ENCODE data around the gene PCDHGC5. TPM values are rescaled to one million over a fixed set of nuclear protein-coding genes. Genes with fewer than 3 reads are reported as not detected.

Gene PCDHGC5
- total RNA-seq, 1 donor, result 3.6 TPM

GRCh38 chr5:141486091-141486490, 2.8 kb upstream of the PCDHGC5 start:
- H3K27me3 ChIP-seq (ENCODE audit: insufficient read depth, low read length), result no peaks in the 10 kb centered on the region
- H3K4me2 ChIP-seq (ENCODE audit: insufficient read depth, low read length), result no peak overlapping the region
- TF ChIP-seq, protein P1, sequence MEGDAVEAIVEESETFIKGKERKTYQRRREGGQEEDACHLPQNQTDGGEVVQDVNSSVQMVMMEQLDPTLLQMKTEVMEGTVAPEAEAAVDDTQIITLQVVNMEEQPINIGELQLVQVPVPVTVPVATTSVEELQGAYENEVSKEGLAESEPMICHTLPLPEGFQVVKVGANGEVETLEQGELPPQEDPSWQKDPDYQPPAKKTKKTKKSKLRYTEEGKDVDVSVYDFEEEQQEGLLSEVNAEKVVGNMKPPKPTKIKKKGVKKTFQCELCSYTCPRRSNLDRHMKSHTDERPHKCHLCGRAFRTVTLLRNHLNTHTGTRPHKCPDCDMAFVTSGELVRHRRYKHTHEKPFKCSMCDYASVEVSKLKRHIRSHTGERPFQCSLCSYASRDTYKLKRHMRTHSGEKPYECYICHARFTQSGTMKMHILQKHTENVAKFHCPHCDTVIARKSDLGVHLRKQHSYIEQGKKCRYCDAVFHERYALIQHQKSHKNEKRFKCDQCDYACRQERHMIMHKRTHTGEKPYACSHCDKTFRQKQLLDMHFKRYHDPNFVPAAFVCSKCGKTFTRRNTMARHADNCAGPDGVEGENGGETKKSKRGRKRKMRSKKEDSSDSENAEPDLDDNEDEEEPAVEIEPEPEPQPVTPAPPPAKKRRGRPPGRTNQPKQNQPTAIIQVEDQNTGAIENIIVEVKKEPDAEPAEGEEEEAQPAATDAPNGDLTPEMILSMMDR (IDR thresholded peaks at IDR 0.05; ENCODE audit: extremely low read depth, low read depth, low read length), result no peak
- peaks cover 26% of the 10 kb centered on the region for H3K4me1 ChIP-seq (ENCODE audit: insufficient read depth, low read length)
- no peak overlapping the region for H3K4me3 ChIP-seq (ENCODE audit: insufficient read depth, low read length)
- peaks cover 51% of the 10 kb centered on the region for H4K20me1 ChIP-seq (ENCODE audit: insufficient read depth, low read length)
- peak; percentile 14 for DNase-seq (ENCODE audit: insufficient read length, low spot score, missing footprints)
- no peak overlapping the region for H3K27ac ChIP-seq (ENCODE audit: low read depth, low read length)
- H2AFZ ChIP-seq (ENCODE audit: low read length), result no peak overlapping the region
- H3K79me2 ChIP-seq (ENCODE audit: insufficient read depth, low read length), result peaks cover 80% of the 10 kb centered on the region
- peaks cover 29% of the 10 kb centered on the region for H3K36me3 ChIP-seq (ENCODE audit: insufficient read depth, low read length)
- no peaks in the 10 kb centered on the region for H3K9me3 ChIP-seq (ENCODE audit: low read depth, low read length)

DNA sequence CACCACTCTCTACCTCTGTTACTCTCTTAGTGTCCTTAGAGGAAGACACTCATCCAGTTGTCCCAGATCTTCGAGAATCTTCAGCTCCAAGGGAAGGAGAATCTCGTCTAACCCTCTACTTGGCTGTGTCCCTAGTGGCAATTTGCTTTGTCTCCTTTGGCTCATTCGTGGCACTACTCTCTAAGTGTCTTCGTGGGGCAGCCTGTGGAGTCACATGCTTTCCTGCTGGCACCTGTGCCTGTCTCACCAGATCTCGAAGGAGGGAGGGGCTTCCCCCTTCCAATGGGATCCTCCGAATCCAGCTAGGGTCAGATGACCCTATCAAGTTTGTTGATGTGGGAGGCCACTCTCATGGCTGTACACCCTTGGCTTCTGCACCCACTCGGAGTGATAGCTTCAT, 1.8 kb upstream of the PCDHGC5 start:
- no peak overlapping the region for H2AFZ ChIP-seq (ENCODE audit: low read length)
- peaks cover 83% of the 10 kb centered on the region for H3K79me2 ChIP-seq (ENCODE audit: insufficient read depth, low read length)
- peaks cover 26% of the 10 kb centered on the region for H3K4me1 ChIP-seq (ENCODE audit: insufficient read depth, low read length)
- no peak overlapping the region for H3K4me3 ChIP-seq (ENCODE audit: insufficient read depth, low read length)
- TF ChIP-seq, protein P1 (IDR thresholded peaks at IDR 0.05; ENCODE audit: extremely low read depth, low read depth, low read length), result no peak
- DNase-seq (ENCODE audit: insufficient read length, low spot score, missing footprints), result no peak
- H3K36me3 ChIP-seq (ENCODE audit: insufficient read depth, low read length), result peaks cover 31% of the 10 kb centered on the region
- no peaks in the 10 kb centered on the region for H3K27me3 ChIP-seq (ENCODE audit: insufficient read depth, low read length)
- no peaks in the 10 kb centered on the region for H3K9me3 ChIP-seq (ENCODE audit: low read depth, low read length)
- no peak overlapping the region for H3K27ac ChIP-seq (ENCODE audit: low read depth, low read length)
- H3K4me2 ChIP-seq (ENCODE audit: insufficient read depth, low read length), result no peak overlapping the region
- peaks cover 55% of the 10 kb centered on the region for H4K20me1 ChIP-seq (ENCODE audit: insufficient read depth, low read length)

DNA sequence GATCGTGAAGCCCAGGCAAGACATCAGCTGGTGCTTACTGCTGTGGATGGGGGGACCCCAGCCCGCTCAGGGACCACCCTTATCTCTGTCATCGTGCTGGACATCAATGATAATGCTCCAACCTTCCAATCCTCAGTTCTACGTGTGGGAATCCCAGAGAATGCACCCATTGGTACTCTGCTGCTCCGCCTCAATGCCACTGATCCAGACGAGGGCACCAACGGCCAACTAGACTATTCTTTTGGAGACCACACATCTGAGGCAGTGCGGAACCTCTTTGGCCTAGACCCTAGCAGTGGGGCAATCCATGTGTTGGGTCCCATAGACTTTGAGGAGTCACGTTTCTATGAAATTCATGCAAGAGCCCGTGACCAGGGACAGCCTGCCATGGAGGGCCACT, 960 bp downstream of the PCDHGC5 start:
- Histone ChIP-seq H3K27me3 (ENCODE audit: insufficient read depth, low read length) (no peaks in the 10 kb centered on the region), H2AFZ (ENCODE audit: low read length) (no peak overlapping the region), H3K4me2 (ENCODE audit: insufficient read depth, low read length) (peak overlapping the region; percentile 92), H3K79me2 (ENCODE audit: insufficient read depth, low read length) (peaks cover 79% of the 10 kb centered on the region), H3K9me3 (ENCODE audit: low read depth, low read length) (no peaks in the 10 kb centered on the region), H4K20me1 (ENCODE audit: insufficient read depth, low read length) (peaks cover 48% of the 10 kb centered on the region), H3K4me1 (ENCODE audit: insufficient read depth, low read length) (peaks cover 44% of the 10 kb centered on the region), H3K27ac (ENCODE audit: low read depth, low read length) (peak overlapping the region; percentile 72), H3K4me3 (ENCODE audit: insufficient read depth, low read length) (peak overlapping the region; percentile 66), H3K36me3 (ENCODE audit: insufficient read depth, low read length) (peaks cover 31% of the 10 kb centered on the region)
- TF ChIP-seq, protein P1 (IDR thresholded peaks at IDR 0.05; ENCODE audit: extremely low read depth, low read depth, low read length), result no peak
- DNase-seq (ENCODE audit: insufficient read length, low spot score, missing footprints), result no peak

- H3K36me3 ChIP-seq (ENCODE audit: insufficient read depth, low read length), result peaks cover 29% of the 10 kb centered on the region
- H3K4me1 ChIP-seq (ENCODE audit: insufficient read depth, low read length), result peaks cover 44% of the 10 kb centered on the region
- H3K4me3 ChIP-seq (ENCODE audit: insufficient read depth, low read length), result no peak overlapping the region
- H3K79me2 ChIP-seq (ENCODE audit: insufficient read depth, low read length), result peaks cover 79% of the 10 kb centered on the region
- no peak overlapping the region for H3K27ac ChIP-seq (ENCODE audit: low read depth, low read length)
- H2AFZ ChIP-seq (ENCODE audit: low read length), result no peak overlapping the region
- TF ChIP-seq, protein P1 (IDR thresholded peaks at IDR 0.05; ENCODE audit: extremely low read depth, low read depth, low read length), result no peak
- no peaks in the 10 kb centered on the region for H3K9me3 ChIP-seq (ENCODE audit: low read depth, low read length)
- no peak overlapping the region for H3K4me2 ChIP-seq (ENCODE audit: insufficient read depth, low read length)
- peak; percentile 59 for DNase-seq (ENCODE audit: insufficient read length, low spot score, missing footprints)
- peaks cover 45% of the 10 kb centered on the region for H4K20me1 ChIP-seq (ENCODE audit: insufficient read depth, low read length)
- no peaks in the 10 kb centered on the region for H3K27me3 ChIP-seq (ENCODE audit: insufficient read depth, low read length)
These were observed 1.4 kb downstream of the PCDHGC5 start for GRCh38 chr5:141490271-141490670.
